NCI-H2171 (cell line): Measurements from ENCODE around the gene ABCA8.
"Not testable (repeated sequence)": the region's sequence is repeated elsewhere in the genome, so short reads cannot be mapped to it uniquely, and the experiment has no call there.

Source experiments
- DNase-seq: peaks from one replicate; lab custom pipeline; 2025; lab: John Stamatoyannopoulos, UW

The ABCA8 gene, protein sequence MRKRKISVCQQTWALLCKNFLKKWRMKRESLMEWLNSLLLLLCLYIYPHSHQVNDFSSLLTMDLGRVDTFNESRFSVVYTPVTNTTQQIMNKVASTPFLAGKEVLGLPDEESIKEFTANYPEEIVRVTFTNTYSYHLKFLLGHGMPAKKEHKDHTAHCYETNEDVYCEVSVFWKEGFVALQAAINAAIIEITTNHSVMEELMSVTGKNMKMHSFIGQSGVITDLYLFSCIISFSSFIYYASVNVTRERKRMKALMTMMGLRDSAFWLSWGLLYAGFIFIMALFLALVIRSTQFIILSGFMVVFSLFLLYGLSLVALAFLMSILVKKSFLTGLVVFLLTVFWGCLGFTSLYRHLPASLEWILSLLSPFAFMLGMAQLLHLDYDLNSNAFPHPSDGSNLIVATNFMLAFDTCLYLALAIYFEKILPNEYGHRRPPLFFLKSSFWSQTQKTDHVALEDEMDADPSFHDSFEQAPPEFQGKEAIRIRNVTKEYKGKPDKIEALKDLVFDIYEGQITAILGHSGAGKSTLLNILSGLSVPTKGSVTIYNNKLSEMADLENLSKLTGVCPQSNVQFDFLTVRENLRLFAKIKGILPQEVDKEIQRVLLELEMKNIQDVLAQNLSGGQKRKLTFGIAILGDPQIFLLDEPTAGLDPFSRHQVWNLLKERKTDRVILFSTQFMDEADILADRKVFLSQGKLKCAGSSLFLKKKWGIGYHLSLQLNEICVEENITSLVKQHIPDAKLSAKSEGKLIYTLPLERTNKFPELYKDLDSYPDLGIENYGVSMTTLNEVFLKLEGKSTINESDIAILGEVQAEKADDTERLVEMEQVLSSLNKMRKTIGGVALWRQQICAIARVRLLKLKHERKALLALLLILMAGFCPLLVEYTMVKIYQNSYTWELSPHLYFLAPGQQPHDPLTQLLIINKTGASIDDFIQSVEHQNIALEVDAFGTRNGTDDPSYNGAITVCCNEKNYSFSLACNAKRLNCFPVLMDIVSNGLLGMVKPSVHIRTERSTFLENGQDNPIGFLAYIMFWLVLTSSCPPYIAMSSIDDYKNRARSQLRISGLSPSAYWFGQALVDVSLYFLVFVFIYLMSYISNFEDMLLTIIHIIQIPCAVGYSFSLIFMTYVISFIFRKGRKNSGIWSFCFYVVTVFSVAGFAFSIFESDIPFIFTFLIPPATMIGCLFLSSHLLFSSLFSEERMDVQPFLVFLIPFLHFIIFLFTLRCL (N-terminal part only)

DNA sequence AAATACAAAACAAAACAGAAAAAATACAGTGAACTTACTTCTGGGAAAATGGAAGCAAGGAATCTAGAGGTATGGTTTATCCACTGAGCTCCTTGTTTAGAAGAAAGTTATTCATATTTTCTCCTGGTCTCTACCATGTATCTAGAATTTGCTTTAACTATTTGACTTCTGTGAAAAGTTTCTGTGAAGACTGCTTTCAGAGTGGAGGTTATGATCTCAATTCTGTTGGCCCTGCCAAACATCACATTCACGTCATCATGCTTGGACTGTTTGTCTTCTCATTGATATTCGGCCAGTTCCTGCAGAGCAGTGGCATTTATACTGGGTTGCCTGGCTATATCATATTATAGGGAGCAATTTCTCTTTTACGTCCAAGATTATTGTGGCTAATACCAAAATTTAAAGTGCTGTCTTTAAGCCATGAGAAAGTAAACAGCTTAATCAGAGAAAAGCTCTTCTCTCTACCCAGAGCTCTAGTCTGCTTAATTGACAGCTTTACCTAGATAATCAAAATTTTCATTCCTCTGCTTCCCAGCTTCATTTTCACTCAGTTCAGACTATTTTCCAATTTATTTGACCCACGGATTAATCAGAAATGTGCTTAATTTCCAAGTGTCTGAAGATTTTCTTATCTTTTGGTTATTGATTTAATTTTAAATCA lies at the start of gene ABCA8:
ABCA8 (minus strand) TSS at position 212 of the 661 bp plus-strand sequence. CDS start 13,358 bp downstream, outside the sequence.
- no peak for DNase-seq

DNA sequence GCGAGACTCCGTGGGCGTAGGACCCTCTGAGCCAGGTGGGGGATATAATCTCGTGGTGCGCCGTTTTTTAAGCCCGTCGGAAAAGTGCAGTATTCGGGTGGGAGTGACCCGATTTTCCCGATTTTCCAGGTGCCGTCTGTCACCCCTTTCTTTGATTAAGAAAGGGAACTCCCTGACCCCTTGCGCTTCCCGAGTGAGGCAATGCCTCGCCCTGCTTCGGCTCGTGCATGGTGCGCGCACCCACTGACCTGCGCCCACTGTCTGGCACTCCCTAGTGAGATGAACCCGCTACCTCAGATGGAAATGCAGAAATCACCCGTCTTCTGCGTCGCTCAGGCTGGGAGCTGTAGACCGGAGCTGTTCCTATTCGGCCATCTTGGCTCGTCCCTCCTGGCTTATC lies 49.6 kb upstream of the ABCA8 start:
- not testable (repeated sequence) for DNase-seq

DNA sequence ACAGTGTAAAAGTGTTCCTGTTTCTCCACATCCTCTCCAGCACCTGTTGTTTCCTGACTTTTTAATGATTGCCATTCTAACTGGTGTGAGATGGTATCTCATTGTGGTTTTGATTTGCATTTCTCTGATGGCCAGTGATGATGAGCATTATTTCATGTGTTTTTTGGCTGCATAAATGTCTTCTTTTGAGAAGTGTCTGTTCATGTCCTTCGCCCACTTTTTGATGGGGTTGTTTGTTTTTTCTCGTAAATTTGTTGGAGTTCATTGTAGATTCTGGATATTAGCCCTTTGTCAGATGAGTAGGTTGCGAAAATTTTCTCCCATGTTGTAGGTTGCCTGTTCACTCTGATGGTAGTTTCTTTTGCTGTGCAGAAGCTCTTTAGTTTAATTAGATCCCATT lies 44.6 kb upstream of the ABCA8 start:
- DNase-seq, result not testable (repeated sequence)

DNA sequence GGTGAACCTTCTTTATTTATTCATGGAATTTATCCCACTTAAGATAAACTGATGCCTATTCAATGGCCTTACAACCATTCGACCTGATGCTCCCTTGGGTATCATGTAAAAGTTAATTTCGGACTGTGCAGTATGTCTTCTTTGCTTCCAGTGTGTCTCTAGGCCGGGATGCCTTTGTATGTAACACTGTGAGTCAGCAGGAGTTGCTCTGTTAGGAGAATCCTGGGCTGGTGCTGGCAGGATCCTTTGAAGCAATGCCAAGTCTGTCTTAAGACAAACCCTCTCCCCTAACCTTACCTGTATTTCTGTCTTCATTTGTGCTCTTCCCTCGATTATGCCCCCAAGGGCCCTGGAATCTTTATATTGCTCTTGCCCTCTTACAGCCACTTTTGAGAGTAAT lies 37.9 kb upstream of the ABCA8 start:
- no peak for DNase-seq

DNA sequence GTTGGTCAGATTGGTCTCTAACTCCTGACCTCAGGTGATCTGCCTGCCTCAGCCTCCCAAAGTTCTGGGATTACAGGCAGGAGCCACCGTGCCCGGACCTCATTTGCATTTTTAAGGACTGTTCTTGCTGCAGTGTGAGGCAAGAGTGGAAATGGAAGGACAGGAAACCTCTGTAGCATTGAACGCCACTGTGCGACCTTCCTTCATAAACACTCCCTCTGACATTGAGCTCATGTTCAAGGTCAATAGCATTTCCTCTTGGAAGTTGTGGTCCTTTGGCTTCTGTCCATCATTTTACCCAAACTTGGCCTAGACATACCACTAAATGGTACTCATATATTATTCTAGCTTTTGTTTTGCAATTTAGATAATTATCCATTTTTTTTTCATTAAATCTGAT lies 32.8 kb upstream of the ABCA8 start:
- no peak for DNase-seq

DNA sequence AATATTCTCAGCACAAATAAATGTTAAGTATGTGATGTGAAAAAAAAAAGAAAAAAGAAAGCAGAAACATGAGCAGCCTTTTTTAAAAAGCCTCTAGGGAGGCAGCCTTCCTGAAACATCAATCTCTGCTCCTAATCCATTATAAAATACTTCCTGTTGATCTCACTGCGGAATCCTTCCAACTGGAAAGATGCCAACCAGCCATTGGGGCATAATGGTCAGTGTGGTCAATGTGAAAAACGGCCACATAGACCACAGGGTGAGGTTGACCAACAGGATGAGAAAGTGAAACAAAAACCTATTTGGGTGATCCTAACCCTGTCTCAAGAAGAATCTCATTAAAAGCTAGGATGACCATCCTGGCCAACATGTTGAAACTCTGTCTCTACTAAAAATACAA lies 26.1 kb upstream of the ABCA8 start:
- no peak for DNase-seq

DNA sequence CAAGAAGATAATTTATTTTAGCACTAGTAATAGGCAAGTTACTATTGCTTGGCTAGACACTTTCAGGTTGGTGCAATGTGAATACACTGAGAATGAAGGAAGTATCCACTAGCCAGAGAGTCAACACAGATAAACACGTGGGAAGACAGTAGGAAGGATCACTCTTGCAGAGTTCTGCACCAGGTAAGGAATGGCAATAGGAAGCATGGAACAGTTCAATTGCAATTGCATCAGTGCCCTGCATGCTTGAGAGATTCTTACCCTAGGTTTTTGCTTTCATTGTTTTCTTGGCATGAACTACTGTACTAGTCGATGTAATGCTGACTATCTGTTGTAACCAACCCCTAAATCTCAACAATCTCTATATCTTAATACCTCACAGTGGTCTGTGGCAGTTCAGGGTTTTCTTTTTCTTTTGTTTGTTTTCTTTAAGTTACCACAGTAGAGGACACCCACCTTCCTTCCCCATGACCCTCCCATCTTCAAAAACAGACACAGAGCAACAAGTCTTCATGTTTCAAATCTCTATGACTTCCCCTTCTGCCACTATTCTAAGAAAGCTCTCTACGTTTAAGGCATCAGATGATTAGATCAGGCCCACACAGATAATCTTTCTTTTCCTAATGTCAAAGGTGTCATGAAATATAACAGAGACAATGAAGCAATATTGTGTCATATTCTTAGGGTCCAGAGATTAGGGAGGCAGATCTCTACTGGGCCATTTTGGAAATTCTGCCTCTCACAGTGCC lies 18.1 kb upstream of the ABCA8 start:
- DNase-seq, result no peak

DNA sequence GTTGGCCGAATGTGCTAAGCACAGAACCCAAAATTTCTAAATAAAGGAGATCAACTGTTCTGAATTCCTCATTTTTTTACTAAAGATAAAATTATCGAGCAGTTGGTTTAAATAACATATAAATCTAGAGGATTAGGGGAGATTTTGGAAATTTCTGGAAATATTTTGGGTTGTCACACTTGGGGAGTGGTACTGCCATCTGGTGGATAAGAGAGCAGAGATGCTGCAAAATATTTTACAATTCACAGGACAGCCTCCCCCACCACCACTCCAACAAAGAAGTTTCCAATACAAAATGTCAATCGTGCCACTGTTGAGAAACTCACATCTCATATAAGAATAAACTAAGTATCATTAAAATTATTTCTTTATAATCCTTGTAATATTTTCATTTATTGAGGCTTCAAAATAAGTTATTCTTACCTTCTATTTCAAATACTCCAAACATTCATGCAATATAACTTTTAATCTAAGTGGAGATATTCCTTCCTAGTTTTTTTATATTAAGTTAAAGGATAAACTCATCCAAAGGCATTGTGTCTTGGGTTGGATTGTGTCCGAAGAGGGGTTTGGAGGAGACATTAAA lies 17.0 kb upstream of the ABCA8 start:
- peak; percentile 43 for DNase-seq

DNA sequence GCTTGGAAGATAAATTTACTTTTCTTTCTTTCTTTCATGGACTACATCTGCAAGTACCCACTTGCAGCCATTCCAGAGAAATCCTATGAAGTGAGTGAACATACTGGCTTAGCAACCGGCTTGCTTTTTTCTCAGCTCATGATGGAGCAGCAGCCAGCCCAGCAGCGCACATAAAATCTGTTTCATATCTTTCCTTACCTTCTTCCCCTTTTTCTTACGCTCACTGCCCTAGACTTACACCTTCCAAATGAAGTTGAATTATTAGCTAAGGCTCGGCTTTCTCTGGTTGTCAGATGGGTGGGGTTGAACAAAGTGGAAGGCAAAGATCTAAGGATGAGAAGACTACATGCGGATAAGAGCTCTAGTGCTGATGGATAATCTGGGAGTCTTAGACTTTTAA lies 13.9 kb upstream of the ABCA8 start:
- no peak for DNase-seq

DNA sequence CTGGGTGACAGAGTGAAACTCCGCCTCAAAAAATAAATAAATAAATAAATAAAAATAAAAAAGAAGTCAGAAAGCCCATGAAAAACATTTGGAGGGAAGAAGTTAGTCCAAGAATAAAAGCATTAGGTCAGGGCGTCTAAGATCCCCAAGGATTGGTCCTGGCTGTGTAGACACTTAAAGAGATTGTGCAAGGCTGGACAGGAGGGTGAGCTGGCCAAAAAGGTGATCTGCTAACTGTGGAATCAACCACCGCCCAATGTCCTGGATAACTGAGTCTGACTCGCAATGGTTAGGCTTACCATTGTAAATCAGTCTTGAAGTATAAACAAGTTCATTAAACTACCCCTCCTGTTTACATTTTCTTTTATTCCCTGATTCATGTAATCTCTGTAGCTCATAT lies 8.8 kb upstream of the ABCA8 start:
- no peak for DNase-seq

DNA sequence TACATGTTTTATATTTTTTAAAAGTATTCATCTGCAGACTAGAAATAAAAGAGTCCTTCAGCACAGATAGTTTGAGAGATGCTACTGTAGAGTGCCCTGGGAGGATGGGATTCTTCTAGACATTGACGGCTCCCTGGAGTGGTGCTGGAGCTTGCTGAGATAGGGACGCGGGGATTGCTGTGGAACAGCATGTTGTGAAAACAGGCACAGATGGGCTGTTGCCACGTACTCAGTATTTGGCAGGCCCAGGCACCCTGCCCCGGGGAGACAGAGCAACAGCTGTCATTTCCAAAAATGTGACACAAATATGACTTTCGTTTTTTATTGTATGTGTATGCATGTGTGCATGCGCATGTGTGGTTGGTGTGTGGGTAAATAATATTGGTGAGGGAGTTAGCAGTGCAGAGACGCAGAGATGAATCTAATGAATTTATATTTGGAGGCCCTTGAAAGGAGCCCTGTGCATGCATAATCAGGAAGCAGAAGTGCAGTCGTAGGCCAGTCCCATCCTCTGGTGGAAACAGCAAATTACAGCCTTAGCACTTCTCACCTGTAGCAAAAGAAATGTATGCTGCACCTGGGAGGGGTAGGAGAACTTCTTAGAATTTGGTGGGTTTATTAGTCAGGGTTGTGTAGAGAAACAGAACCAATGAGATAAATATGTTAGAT lies 6.2 kb upstream of the ABCA8 start:
- peak; percentile 94 for DNase-seq

DNA sequence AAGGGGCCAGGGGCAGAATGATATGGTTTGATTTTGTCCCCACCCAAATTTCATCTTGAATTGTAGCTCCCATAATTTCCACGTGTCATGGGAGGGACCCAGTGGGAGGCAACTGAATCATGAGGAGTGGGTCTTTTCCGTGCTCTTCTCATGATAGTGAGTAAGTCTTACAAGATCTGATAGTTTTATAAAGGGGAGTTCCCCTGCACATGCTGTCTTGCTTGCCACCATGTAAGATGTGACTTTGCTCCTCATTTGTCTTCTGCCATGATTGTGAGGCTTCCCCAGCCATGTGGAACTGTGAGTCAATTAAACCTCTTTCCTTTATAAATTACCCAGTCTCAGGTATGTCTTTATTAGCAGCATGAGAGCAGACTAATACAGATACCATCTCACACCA lies 3.9 kb upstream of the ABCA8 start:
- DNase-seq, result not testable (repeated sequence)

DNA sequence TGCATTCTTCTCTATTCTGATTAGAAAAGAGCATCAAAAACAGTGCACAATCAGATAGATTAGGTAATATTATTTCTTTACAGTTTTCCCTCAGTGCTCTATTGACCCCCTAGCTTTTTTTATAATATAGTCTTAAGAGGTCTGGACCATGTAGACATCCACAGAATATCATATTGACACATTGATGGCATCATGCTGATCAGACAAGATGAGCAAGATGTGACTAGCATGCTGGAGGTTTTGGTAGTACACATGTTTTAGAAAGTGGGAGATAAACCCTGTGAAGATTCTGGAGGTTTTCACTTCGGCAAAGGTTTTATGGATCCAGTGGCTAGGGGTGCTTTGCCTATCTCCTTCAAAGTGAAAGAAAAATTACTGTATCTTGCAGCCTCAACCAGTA lies 2.8 kb upstream of the ABCA8 start:
- no peak for DNase-seq

DNA sequence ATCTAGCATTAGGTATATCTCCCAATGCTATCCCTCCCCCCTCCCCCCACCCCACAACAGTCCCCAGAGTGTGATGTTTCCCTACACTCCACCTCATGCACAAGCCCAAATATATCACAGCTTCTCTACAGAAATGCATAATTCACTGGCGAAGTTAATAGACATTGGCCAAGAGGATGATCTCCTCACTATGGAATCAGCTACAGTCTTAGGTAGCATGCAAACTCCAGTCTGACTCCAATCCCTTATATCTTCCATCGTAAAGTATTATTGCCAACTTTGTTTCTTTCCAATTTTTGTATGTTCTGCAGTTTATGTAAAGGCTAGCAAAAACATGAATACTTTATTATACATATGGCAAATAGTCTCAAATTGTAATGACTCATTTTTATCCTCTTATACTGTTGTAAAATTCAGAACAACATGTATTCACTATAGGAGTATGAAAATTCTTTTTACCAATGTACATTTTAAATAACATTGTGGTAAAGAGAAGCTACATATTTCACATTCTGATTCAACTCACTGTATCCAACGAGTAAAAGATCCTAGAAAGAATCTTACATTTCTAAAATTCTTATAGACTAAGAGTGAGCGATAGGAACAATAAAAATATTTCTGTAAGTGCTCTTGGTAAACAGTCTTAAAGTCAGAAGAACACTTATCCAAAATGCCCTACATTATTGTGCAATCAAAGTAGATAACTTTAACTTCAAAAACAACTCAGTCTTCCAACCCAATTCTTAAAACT lies 871 bp downstream of the ABCA8 start:
- DNase-seq, result no peak

DNA sequence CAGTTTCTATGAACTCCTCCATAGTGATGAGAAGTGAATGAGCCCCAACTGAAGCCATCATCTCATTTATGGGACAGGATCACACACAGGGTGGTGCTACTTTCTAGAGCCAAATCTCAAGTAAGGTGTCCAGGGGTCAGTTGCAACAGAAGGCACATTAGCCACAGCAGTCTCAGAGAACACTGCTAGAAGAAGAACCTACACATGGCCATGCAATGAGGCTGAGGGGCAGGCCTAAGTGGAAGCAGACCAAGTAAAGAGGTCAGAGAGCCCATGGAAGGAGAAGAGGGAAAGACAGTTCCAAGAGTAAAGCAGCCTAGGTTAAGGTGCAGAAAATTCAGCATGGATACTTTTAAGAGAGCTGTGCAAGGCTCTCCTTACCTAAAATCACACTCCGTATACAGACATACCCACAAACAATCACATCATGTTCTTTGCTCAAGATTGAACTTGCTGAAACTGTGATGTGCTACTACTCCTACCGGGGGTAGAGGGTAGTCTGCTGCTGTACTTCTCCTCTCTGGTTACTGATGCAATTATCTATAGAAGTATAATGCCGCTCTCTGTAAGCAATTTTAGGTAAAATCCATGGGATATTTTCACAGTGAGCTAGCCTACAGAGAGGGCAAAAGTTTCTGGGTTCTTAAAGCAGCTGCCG lies 1.7 kb downstream of the ABCA8 start:
- DNase-seq, result no peak

DNA sequence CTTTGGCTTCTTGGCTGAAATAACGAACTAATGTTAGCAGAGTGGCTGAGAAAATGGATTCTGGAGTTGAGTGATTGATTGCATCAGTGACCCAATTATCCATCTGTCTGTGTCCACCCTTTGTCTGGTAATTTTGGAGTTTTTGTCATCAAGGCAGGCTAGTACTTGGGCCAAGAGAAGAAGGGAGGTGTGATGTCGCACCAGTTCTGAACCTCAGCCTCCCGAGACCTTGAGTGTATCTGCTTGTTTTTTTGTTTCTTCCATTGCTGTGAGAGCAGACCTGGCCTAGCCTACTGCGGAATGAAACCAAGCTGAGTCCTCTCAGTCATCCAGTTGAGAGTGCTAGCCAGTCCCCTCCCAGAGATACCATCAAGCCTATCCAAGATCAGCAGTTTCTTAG lies 4.5 kb downstream of the ABCA8 start:
- no peak for DNase-seq

DNA sequence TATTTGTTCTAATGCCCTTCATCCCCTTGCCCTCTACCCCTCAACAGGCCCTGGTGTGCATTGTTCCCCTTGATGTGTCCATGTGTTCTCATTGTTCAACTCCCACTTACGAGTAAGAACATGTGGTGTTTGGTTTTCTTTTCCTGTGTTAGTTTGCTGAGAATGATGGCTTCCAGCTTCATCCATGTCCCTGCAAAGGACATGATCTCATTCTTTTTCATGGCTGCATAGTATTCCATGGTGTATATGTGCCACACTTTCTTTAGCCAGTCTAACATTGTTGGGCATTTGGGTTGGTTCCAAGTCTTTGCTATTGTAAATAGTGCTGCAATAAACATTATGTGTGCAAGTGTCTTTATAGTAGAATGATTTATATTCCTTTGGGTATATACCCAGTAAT lies 7.3 kb downstream of the ABCA8 start:
- DNase-seq, result not testable (repeated sequence)

DNA sequence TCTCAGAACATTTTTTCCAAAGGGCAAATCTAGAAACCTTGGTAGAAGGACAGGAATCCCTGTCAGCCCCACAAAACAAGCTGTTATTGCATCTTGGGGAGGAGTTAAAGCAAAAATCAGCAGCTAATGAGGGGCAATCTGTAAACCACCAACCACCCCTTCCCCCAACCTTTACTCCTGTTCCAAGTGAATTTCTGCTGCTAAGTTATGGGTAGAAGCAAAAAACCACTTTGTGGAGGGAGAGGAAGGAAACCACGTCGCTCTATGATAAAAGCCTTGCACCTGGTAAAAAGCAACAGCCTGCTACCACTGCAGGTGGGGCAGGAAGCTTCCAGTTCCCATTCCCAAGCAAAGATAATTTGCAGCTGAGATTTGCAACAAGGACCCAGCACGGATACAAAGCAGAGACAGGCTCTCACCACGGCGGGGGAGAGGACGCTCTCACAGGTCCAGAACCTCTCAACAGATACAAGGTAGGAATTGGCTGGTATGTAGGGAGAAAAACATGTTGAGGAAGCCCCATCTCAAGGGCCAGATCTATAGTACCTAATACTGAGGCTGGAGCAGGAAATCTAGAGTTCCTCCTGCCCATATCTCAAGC lies 10.7 kb downstream of the ABCA8 start:
- no peak for DNase-seq

DNA sequence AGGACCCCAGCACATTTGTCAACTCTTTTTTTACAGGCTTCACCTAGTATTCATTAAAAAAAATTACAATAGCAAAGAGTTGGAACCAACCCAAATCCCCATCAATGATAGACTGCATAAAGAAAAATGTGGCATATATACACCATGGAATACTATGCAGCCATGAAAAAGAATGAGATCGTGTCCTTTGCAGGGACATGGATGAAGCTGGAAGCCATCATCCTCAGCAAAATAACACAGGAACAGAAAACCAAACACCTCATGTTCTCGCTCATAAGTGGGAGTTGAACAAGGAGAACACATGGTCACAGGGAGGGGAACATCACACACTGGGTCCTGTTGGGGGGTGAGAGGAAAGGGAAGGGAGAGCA lies 11.4 kb downstream of the ABCA8 start:
- DNase-seq, result not testable (repeated sequence)
